Bronchial epithelial cell (primary cell): ENCODE data around the gene SLC9A6. TPM values are rescaled to one million over a fixed set of nuclear protein-coding genes. Genes with fewer than 3 reads are reported as not detected.
A peak's percentile ranks its signal among the peaks of the same experiment; 100 is the strongest.

ENCODE experiments used
- DNase-seq: peaks from one replicate; pipeline ENCODE4 v3.0.0-alpha.2; 2010; ENCODE audit warnings: low read depth
- FAIRE-seq: peaks from 2 replicates; lab custom pipeline; 2011; peaks lifted over from hg19 to GRCh38; lab: Jason Lieb, UNC
- H3K27me3 ChIP-seq: 2 replicates; pipeline ENCODE4 v1.5.1; 2011; ENCODE audit warnings: low read length; ENCODE audit not compliant: control insufficient read depth, insufficient read depth
- H3K36me3 ChIP-seq: 2 replicates; pipeline ENCODE4 v1.5.1; 2011; ENCODE audit warnings: low read length; ENCODE audit not compliant: control insufficient read depth, insufficient read depth
- H3K4me3 ChIP-seq: 2 replicates; pipeline ENCODE4 v1.5.1; 2011; ENCODE audit warnings: mild to moderate bottlenecking, low read depth, low read length, control low read depth
- CTCF ChIP-seq: IDR thresholded peaks from 2 replicates; pipeline ENCODE4 v1.5.1; 2011; ENCODE audit warnings: mild to moderate bottlenecking, moderate library complexity, low read length, control low read depth, inconsistent platforms; ENCODE audit not compliant: insufficient read depth, severe bottlenecking
- total RNA-seq: library from RNA; depleted of rRNA; stranded (reverse); fragments of >200 nt; gene quantifications from 2 replicates; pipeline ENCODE4 v1.2.1, GENCODE V29; 2014

SLC9A6 gene
- total RNA-seq, 1 donor from 2014 or later: 24.2 TPM

GRCh38 chrX:135984256-135984655 is 979 bp upstream of the SLC9A6 start:
- DNase-seq (peak; percentile 42), FAIRE-seq (no peak)
- TF ChIP-seq CTCF: no peak
- Histone ChIP-seq H3K27me3 (no peaks in the 10 kb centered on the region), H3K36me3 (no peaks in the 10 kb centered on the region), H3K4me3 (no peak overlapping the region)

GRCh38 chrX:135984791-135985156 is 461 bp upstream of the SLC9A6 start:
- H3K36me3 ChIP-seq: no peaks in the 10 kb centered on the region
- no peak for FAIRE-seq
- TF ChIP-seq CTCF: no peak
- peak; percentile 24 for DNase-seq
- no peaks in the 10 kb centered on the region for H3K27me3 ChIP-seq
- peak overlapping the region; percentile 72 for H3K4me3 ChIP-seq

- peak overlapping the region; percentile 72 for H3K4me3 ChIP-seq
- FAIRE-seq (no peak), DNase-seq (no peak)
- TF ChIP-seq CTCF: no peak
- H3K36me3 ChIP-seq: no peaks in the 10 kb centered on the region
- no peaks in the 10 kb centered on the region for H3K27me3 ChIP-seq
These were observed 707 bp downstream of the SLC9A6 start for GRCh38 chrX:135985973-135986310.

- no peak for TF ChIP-seq CTCF
- H3K36me3 ChIP-seq: no peaks in the 10 kb centered on the region
- no peak for FAIRE-seq
- DNase-seq: no peak
- H3K4me3 ChIP-seq: no peak overlapping the region
- no peaks in the 10 kb centered on the region for H3K27me3 ChIP-seq
These were observed 3.0 kb downstream of the SLC9A6 start for GRCh38 chrX:135988245-135988644.

GRCh38 chrX:136015016-136015415 is 29.8 kb downstream of the SLC9A6 start:
- Histone ChIP-seq H3K4me3 (no peak overlapping the region), H3K27me3 (no peaks in the 10 kb centered on the region), H3K36me3 (no peaks in the 10 kb centered on the region)
- TF ChIP-seq CTCF: no peak
- DNase-seq: no peak
- no peak for FAIRE-seq

- no peak for FAIRE-seq
These were observed 31.6 kb downstream of the SLC9A6 start for GRCh38 chrX:136016881-136017280.

More at GRCh38 chrX:136016881-136017280, 31.6 kb downstream of the SLC9A6 start:
- no peak for DNase-seq
- TF ChIP-seq CTCF: no peak
- H3K4me3 ChIP-seq: no peak overlapping the region
- no peaks in the 10 kb centered on the region for H3K36me3 ChIP-seq
- H3K27me3 ChIP-seq: no peaks in the 10 kb centered on the region
